Chondrocyte (in vitro differentiated cells): ENCODE measurements around the gene ZNF728. TPM values are rescaled to one million over a fixed set of nuclear protein-coding genes. Genes with fewer than 3 reads are reported as not detected.

ENCODE experiments used
- DNase-seq: peaks from one replicate; pipeline ENCODE4 v3.0.0; 2021; ENCODE audit warnings: mixed read lengths, low spot score
- H3K27ac Mint-ChIP-seq: one replicate; pipeline ENCODE4 v1.8.0; 2021; ENCODE audit warnings: mild to moderate bottlenecking, moderate library complexity, mixed read lengths; ENCODE audit not compliant: unreplicated experiment
- H3K27me3 Mint-ChIP-seq: 2 replicates; pipeline ENCODE4 v1.8.0; 2021; ENCODE audit warnings: low read depth, mixed read lengths
- H3K36me3 Mint-ChIP-seq: 2 replicates; pipeline ENCODE4 v1.8.0; 2021; ENCODE audit warnings: low read depth, mixed read lengths
- H3K4me1 Mint-ChIP-seq: 2 replicates; pipeline ENCODE4 v1.8.0; 2021; ENCODE audit warnings: low read depth, mild to moderate bottlenecking, mixed read lengths
- H3K4me3 Mint-ChIP-seq: one replicate; pipeline ENCODE4 v1.8.0; 2021; ENCODE audit warnings: mild to moderate bottlenecking, moderate library complexity, mixed read lengths; ENCODE audit not compliant: unreplicated experiment
- H3K9me3 Mint-ChIP-seq: 2 replicates; pipeline ENCODE4 v1.8.0; 2021; ENCODE audit warnings: low read depth, mixed read lengths
- long read RNA-seq: library from polyadenylated mRNA; stranded (forward); transcript quantifications from one replicate; pipeline ENCODE4 v2.0.0, GENCODE V29; 2021
- total RNA-seq: library from RNA; stranded (reverse); gene quantifications from 3 replicates; pipeline ENCODE4 v1.2.1, GENCODE V29; 2021
- TF ChIP-seq, protein P1 (sequence below): fragments of 200-600 bp; sonication (generic); IDR thresholded peaks from 2 replicates; pipeline ENCODE4 v1.5.0; 2021; ENCODE audit warnings: antibody characterized with exemption, mild to moderate bottlenecking, moderate library complexity

Gene ZNF728
- not detected in 3 replicates for total RNA-seq
- long read RNA-seq, result 0 reads

DNA sequence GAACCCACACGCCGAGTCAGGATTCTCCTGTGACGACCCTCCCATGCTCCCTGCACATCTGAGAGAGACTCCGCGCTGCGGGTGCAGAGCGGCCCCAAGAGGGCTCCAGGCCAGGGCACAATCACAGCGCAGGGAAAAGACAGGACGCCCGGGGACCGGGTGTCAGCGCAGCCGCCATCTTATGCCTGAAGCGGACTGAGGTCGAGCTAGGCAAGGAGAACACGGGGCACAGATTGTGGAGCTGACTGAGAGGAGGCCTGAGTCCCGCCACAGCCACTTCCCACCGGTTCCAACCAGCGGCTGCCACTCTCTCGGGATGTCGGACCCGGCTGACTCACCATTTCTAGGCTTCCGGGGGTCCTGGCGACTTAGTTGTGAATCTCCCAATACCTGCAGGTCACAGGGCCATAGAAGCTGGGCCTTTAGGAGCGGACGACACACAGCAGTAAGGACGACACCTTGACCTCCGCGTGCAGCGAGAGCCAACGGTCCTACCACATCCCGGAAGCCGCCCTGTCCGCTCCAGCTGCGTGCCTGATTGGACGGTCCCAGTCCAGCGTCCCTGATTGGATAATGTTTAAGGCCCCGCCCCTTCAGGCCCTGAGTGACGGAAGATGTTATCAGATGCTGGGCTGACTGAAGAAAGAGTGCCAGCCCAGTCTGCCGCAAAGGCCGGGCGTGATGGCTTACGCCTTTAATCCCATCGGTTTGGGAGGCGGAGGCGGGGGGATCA lies at the start of gene ZNF728:
TSS of gene ZNF728 (minus strand) at position 487 of the 733 bp plus-strand sequence. CDS start at position 341, 146 bp downstream.
- DNase-seq, result no peak
- H3K27ac Mint-ChIP-seq, result no peak within 1 kb of the TSS
- TF ChIP-seq, protein P1, sequence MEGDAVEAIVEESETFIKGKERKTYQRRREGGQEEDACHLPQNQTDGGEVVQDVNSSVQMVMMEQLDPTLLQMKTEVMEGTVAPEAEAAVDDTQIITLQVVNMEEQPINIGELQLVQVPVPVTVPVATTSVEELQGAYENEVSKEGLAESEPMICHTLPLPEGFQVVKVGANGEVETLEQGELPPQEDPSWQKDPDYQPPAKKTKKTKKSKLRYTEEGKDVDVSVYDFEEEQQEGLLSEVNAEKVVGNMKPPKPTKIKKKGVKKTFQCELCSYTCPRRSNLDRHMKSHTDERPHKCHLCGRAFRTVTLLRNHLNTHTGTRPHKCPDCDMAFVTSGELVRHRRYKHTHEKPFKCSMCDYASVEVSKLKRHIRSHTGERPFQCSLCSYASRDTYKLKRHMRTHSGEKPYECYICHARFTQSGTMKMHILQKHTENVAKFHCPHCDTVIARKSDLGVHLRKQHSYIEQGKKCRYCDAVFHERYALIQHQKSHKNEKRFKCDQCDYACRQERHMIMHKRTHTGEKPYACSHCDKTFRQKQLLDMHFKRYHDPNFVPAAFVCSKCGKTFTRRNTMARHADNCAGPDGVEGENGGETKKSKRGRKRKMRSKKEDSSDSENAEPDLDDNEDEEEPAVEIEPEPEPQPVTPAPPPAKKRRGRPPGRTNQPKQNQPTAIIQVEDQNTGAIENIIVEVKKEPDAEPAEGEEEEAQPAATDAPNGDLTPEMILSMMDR, result no peak
- H3K4me3 Mint-ChIP-seq, result no peak within 1 kb of the TSS
- no peaks in the 10 kb centered on the region for H3K27me3 Mint-ChIP-seq
- peaks cover 52% of the 10 kb centered on the region for H3K9me3 Mint-ChIP-seq
- peaks cover 4% of the 10 kb centered on the region for H3K36me3 Mint-ChIP-seq
- H3K4me1 Mint-ChIP-seq, result no peaks in the 10 kb centered on the region

DNA sequence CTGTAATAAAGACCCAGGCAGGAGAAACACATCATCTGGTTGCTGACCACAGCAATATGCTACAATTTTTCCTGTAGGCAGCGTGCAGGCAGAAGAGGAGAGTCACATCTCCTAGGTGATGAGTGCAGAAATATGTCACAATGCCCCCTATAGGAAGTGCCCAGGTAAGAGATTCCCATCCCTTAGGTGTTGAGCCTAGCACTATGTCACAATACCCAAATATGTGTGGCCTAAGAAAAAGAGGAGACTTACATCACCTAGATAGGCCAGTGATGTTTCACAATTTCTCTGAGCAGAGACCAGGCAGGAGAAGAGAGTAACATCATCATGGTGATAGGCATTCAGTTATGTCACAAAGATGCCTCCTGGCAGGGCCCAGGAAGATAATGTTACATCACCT lies 49.4 kb upstream of the ZNF728 start:
- TF ChIP-seq, protein P1, result no peak
- no peaks in the 10 kb centered on the region for H3K4me1 Mint-ChIP-seq
- no peak for DNase-seq
- H3K36me3 Mint-ChIP-seq, result no peaks in the 10 kb centered on the region
- H3K27me3 Mint-ChIP-seq, result no peaks in the 10 kb centered on the region
- no peak overlapping the region for H3K27ac Mint-ChIP-seq
- H3K9me3 Mint-ChIP-seq, result peaks cover 64% of the 10 kb centered on the region
- H3K4me3 Mint-ChIP-seq, result no peak overlapping the region

DNA sequence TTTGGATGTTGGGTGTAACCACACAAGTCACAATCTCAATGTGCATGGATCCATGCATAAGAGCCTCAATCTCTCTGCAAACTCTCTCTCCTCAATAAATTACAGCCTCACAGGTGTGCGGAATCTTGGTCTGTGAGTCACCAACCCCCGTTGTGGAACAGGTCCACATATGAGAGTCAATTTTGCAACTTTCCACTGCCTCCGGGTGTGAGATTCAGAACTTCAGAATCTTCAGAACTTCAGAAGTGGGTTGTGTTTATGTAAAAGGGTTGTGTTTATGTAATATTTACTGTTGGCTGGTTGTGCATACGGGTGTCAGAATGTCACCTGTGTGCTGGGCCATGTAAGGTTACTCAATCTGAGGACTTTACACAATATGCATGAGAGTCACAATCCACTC lies 46.3 kb upstream of the ZNF728 start:
- TF ChIP-seq, protein P1, result no peak
- H3K4me1 Mint-ChIP-seq, result no peaks in the 10 kb centered on the region
- H3K9me3 Mint-ChIP-seq, result peaks cover 74% of the 10 kb centered on the region
- no peaks in the 10 kb centered on the region for H3K27me3 Mint-ChIP-seq
- no peaks in the 10 kb centered on the region for H3K36me3 Mint-ChIP-seq
- no peak for DNase-seq
- no peak overlapping the region for H3K27ac Mint-ChIP-seq
- H3K4me3 Mint-ChIP-seq, result no peak overlapping the region

DNA sequence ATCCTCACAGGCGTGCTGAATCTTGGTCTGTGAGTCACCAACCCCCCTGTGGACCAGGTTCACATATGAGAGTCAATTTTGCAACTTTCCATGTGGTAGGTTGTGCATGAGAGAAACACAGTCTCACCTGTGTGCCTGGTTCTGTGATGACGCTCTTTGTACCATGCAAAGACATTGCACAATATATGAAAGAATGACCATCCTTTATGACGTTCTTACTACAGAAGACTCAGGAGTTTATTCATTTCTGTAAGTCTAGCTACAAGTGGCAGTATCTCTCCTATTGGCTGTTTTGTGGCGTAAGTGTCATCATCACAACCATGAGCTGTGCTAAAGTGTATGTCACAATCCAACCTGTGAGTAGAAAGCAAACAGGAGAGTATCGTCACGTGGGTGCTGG lies 43.8 kb upstream of the ZNF728 start:
- Mint-ChIP-seq H3K4me3 (no peak overlapping the region), H3K9me3 (peaks cover 71% of the 10 kb centered on the region), H3K36me3 (no peaks in the 10 kb centered on the region), H3K27ac (no peak overlapping the region), H3K4me1 (no peaks in the 10 kb centered on the region), H3K27me3 (no peaks in the 10 kb centered on the region)
- no peak for DNase-seq
- TF ChIP-seq, protein P1, result no peak

DNA sequence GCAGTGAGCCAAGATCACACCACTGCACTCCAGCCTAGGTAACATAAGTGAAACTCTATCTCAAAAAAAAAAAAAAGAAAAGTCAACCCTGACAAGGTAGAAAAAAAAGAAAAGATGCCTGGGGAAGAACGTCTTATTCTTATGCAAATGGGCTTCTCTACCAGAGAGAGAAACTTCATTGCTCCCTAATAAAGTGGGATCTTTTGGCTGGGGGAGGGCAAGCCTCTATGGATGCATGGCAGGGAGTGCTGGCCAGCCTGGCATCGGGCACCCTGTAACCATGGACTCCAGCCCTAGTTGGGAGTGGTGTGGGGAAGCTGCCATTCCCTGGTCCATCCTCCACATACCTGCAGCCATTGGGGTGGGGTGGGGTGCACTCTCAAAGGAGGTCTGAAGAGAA lies 30.7 kb upstream of the ZNF728 start:
- TF ChIP-seq, protein P1, result no peak
- no peak for DNase-seq
- Mint-ChIP-seq H3K27me3 (no peaks in the 10 kb centered on the region), H3K4me3 (no peak overlapping the region), H3K27ac (no peak overlapping the region), H3K9me3 (peaks cover 32% of the 10 kb centered on the region), H3K36me3 (peaks cover 1% of the 10 kb centered on the region), H3K4me1 (no peaks in the 10 kb centered on the region)
